Ishikawa (cell line): Measurements from ENCODE around the gene TNNC1.

Experiments used
- CEBPB ChIP-seq: IDR thresholded peaks from 2 replicates; pipeline ENCODE4 v1.6.1; 2012
- CREB1 ChIP-seq: IDR thresholded peaks from 2 replicates; pipeline ENCODE4 v1.6.1; 2012; ENCODE audit warnings: low read depth
- EGR1 ChIP-seq: IDR thresholded peaks from 2 replicates; pipeline ENCODE4 v1.6.1; 2012
- EP300 ChIP-seq: IDR thresholded peaks from 2 replicates; pipeline ENCODE4 v1.6.1; 2012; ENCODE audit warnings: borderline replicate concordance
- FOXM1 ChIP-seq: IDR thresholded peaks from 2 replicates; pipeline ENCODE4 v1.6.1; 2012; ENCODE audit warnings: low read depth, borderline replicate concordance
- MAX ChIP-seq: IDR thresholded peaks from 2 replicates; pipeline ENCODE4 v1.6.1; 2012
- NFIC ChIP-seq: IDR thresholded peaks from 2 replicates; pipeline ENCODE4 v1.6.1; 2012
- RAD21 ChIP-seq: IDR thresholded peaks from 2 replicates; pipeline ENCODE4 v1.6.1; 2012; ENCODE audit warnings: low read depth
- REST ChIP-seq: IDR thresholded peaks from 2 replicates; pipeline ENCODE4 v1.6.1; 2012; ENCODE audit warnings: low read depth, mild to moderate bottlenecking
- TAF1 ChIP-seq: IDR thresholded peaks from 2 replicates; pipeline ENCODE4 v1.6.1; 2012; ENCODE audit warnings: low read depth, mild to moderate bottlenecking
- TCF12 ChIP-seq: IDR thresholded peaks from 2 replicates; pipeline ENCODE4 v1.6.1; 2012; ENCODE audit warnings: low read depth
- TEAD4 ChIP-seq: IDR thresholded peaks from 2 replicates; pipeline ENCODE4 v1.6.1; 2012
- USF1 ChIP-seq: IDR thresholded peaks from 2 replicates; pipeline ENCODE4 v1.6.1; 2012
- YY1 ChIP-seq: IDR thresholded peaks from 2 replicates; pipeline ENCODE4 v1.6.1; 2012; ENCODE audit warnings: low read depth
- ZBTB7A ChIP-seq: IDR thresholded peaks from 2 replicates; pipeline ENCODE4 v1.6.1; 2012; ENCODE audit warnings: low read depth

TNNC1 gene

DNA sequence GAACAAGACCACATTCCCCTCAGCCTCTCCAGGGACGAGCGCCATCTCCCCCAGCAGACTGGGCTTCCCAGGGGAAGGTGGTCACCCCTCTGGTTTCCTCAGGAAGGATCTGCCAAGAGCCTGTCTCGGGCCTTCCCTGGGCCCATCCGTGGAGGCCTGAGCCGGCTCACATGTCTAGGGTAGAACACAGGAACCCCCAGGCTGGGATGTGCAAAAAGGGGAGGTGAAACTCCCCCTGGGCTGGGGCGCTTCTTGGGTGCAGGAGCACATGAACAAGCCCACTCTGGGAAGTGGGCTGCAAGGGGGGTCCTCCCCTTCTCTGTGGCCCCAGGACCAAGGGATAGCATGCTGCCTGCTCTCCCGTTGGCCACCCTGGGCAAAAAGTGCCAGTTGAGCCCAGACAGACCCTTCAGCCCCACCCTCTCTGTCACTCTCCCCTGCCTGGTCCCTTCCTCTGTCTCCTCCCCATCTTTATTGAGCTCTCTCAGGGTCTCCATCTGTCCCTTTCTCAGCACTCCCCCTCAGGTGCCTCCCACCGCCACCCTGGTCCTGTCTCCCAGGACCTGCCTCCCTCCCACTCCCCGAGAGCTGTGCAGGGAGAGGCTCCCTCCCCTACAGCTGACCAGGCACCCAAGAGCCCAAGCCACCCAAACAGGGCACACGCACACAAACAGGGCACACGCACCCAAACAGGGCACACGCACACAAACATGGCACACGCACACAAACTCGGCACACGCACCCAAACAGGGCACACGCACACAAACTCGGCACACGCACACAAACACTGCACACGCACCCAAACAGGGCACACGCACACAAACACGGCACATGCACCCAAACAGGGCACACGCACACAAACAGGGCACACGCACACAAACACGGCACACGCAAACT lies 9.8 kb downstream of the TNNC1 start:
- no peak for TF ChIP-seq EGR1
- no peak for TF ChIP-seq TAF1
- TF ChIP-seq ZBTB7A, result no peak
- TF ChIP-seq CEBPB, result no peak
- no peak for TF ChIP-seq YY1
- no peak for TF ChIP-seq REST
- no peak for TF ChIP-seq RAD21
- TF ChIP-seq MAX, result no peak
- no peak for TF ChIP-seq TCF12
- no peak for TF ChIP-seq USF1
- no peak for TF ChIP-seq EP300
- no peak for TF ChIP-seq CREB1
- TF ChIP-seq NFIC, result no peak
- no peak for TF ChIP-seq TEAD4
- no peak for TF ChIP-seq FOXM1

GRCh38 chr3:52443268-52443610 lies 10.6 kb downstream of the TNNC1 start:
- TF ChIP-seq ZBTB7A (no peak), MAX (no peak)

DNA sequence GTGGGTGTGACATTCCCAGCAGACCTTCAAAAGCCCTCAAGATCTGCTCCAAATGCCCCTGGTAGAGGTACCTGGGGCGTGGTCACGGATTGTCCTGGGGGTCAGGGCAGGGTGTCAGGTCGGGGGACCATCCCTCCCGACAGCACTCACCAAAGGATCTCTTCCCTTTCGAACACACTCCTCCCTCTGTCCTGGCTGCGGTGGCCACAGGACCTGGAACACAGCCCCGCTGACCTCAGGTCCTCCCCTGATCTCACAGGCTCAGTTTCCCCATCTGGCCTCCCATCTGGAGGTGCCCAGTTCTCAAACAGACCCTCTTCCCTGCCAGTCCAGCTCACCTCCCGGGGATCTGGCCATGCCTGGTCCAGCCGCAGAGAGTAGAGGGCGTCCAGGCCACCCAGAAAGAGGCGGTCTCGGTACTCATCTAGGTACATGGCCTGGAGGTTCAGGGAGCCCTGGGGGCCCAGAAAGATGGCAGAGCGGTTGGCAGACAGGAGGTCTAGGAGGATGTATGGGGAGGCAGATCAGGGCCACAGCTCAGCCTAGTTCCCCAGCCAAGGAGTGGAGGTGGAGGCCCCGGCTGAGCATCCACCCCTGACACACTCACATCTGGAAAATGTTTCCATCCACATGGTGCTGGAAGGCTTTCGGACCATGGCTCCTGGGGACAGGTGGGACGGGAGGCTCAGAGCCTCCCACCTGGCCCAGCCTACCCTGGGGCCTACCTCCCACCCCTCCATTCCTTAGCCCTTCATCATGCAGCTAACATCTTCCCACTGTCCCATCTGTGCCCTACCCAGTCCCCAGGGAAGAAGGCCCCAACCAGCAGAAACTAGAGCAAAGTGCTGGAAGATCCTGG lies 11.2 kb downstream of the TNNC1 start:
- TF ChIP-seq CREB1, result no peak
- TF ChIP-seq TCF12, result no peak
- TF ChIP-seq REST, result no peak
- TF ChIP-seq ZBTB7A, result no peak
- TF ChIP-seq EP300, result no peak

- TF ChIP-seq FOXM1, result no peak
- no peak for TF ChIP-seq EP300
- no peak for TF ChIP-seq NFIC
- TF ChIP-seq USF1, result no peak
- no peak for TF ChIP-seq CREB1
- no peak for TF ChIP-seq EGR1
- TF ChIP-seq TCF12, result no peak
- TF ChIP-seq REST, result no peak
- no peak for TF ChIP-seq TEAD4
- TF ChIP-seq MAX, result no peak
- no peak for TF ChIP-seq ZBTB7A
- TF ChIP-seq TAF1, result no peak
- TF ChIP-seq YY1, result no peak
- TF ChIP-seq CEBPB, result no peak
- no peak for TF ChIP-seq RAD21
Observed at GRCh38 chr3:52441772-52442332, 12.0 kb downstream of the TNNC1 start.
